Hepatocyte (in vitro differentiated cells): ENCODE results near the gene TEAD3. TPM values are rescaled to one million over a fixed set of nuclear protein-coding genes. Genes with fewer than 3 reads are reported as not detected.
"Not testable (repeated sequence)": the region's sequence is repeated elsewhere in the genome, so short reads cannot be mapped to it uniquely, and the experiment has no call there.

Experiments used
- DNase-seq: peaks from one replicate; pipeline ENCODE4 v3.0.0-alpha.2; 2016; ENCODE audit warnings: low spot score
- H2AFZ ChIP-seq: fragments of 200-600 bp; sonication (generic); 2 replicates; pipeline ENCODE4 v1.6.0; 2016; ENCODE audit warnings: antibody characterized with exemption, mild to moderate bottlenecking
- H3K27ac ChIP-seq: fragments of 200-600 bp; sonication (generic); 2 replicates; pipeline ENCODE4 v1.5.1; 2016; ENCODE audit warnings: mild to moderate bottlenecking
- H3K27me3 ChIP-seq: fragments of 200-600 bp; sonication (generic); 2 replicates; pipeline ENCODE4 v1.6.1; 2016
- H3K36me3 ChIP-seq: fragments of 200-600 bp; sonication (generic); replicated peaks from 2 replicates; pipeline ENCODE4 v1.5.1; 2016; ENCODE audit warnings: low read depth; ENCODE audit not compliant: insufficient read depth
- H3K4me1 ChIP-seq: fragments of 200-600 bp; sonication (generic); 2 replicates; pipeline ENCODE4 v1.5.1; 2016; ENCODE audit warnings: mild to moderate bottlenecking, moderate library complexity; ENCODE audit not compliant: insufficient read depth
- H3K4me2 ChIP-seq: fragments of 200-600 bp; sonication (generic); 2 replicates; pipeline ENCODE4 v1.6.0; 2016
- H3K4me3 ChIP-seq: fragments of 200-600 bp; sonication (generic); 2 replicates; pipeline ENCODE4 v1.5.1; 2016; ENCODE audit warnings: mild to moderate bottlenecking
- H3K79me2 ChIP-seq: fragments of 200-600 bp; sonication (generic); 2 replicates; pipeline ENCODE4 v1.6.0; 2017; ENCODE audit warnings: mild to moderate bottlenecking
- H3K9me2 ChIP-seq: fragments of 200-600 bp; sonication (generic); replicated peaks from 2 replicates; pipeline ENCODE4 v1.6.0; 2017; ENCODE audit warnings: mild to moderate bottlenecking; ENCODE audit not compliant: insufficient read depth
- H3K9me3 ChIP-seq: fragments of 200-600 bp; sonication (generic); 2 replicates; pipeline ENCODE4 v1.5.1; 2016; ENCODE audit warnings: low read depth, mild to moderate bottlenecking
- H4K20me1 ChIP-seq: fragments of 200-600 bp; sonication (generic); 2 replicates; pipeline ENCODE4 v1.6.0; 2016; ENCODE audit warnings: mild to moderate bottlenecking; ENCODE audit not compliant: insufficient read depth, poor library complexity, severe bottlenecking
- CTCF ChIP-seq: fragments of 200-600 bp; sonication (generic); IDR thresholded peaks from 2 replicates; pipeline ENCODE4 v1.5.1; 2016; ENCODE audit warnings: antibody characterized with exemption, mild to moderate bottlenecking; ENCODE audit not compliant: poor library complexity
- EZH2 ChIP-seq: fragments of 200-600 bp; sonication (generic); IDR thresholded peaks from 2 replicates; pipeline ENCODE4 v1.6.1; 2016; ENCODE audit warnings: antibody characterized with exemption, mild to moderate bottlenecking, borderline replicate concordance
- EZH2phosphoT487 ChIP-seq: fragments of 200-600 bp; sonication (generic); IDR thresholded peaks from one replicate; pipeline ENCODE4 v1.6.1; 2018; ENCODE audit warnings: antibody characterized with exemption, mild to moderate bottlenecking, low read depth, moderate library complexity; ENCODE audit not compliant: unreplicated experiment, severe bottlenecking
- WGBS: methylation state at CpG from one replicate; pipeline ENCODE4 v1.1.6; 2016; ENCODE audit warnings: low lambda C conversion rate; ENCODE audit errors: missing lambda C conversion rate; 5-methylcytosine and 5-hydroxymethylcytosine counted together
- polyA plus RNA-seq: library from polyadenylated mRNA; unstranded; fragments of >200 nt; fragmentation: Nextera tagmentation; extraction: Ambion mirVana; gene quantifications from 2 replicates; pipeline ENCODE4 v1.2.1, GENCODE V29; 2016
- total RNA-seq: library from RNA; depleted of rRNA; stranded (reverse); fragments of >200 nt; gene quantifications from 2 replicates; pipeline ENCODE4 v1.2.3, GENCODE V29; 2014

Gene TEAD3
- total and polyA plus RNA-seq, 2 experiments from 2014 or later: 26.3 to 33.0 TPM

- no peak overlapping the region for H2AFZ ChIP-seq
- no peaks in the 10 kb centered on the region for H3K9me2 ChIP-seq
- DNase-seq: no peak
- no peaks in the 10 kb centered on the region for H3K79me2 ChIP-seq
- H4K20me1 ChIP-seq: no peaks in the 10 kb centered on the region
- H3K27ac ChIP-seq: no peak overlapping the region
- H3K4me2 ChIP-seq: no peak overlapping the region
- H3K27me3 ChIP-seq: no peaks in the 10 kb centered on the region
- no peaks in the 10 kb centered on the region for H3K9me3 ChIP-seq
- WGBS: 84% methylated on average over 8 of the region's 8 CpGs
- H3K4me3 ChIP-seq: no peak overlapping the region
- H3K36me3 ChIP-seq: no peaks in the 10 kb centered on the region
- peaks cover 4% of the 10 kb centered on the region for H3K4me1 ChIP-seq
- TF ChIP-seq EZH2: no peak
- no peak for TF ChIP-seq EZH2phosphoT487
Observed at GRCh38 chr6:35436071-35436857, 60.6 kb downstream of the TEAD3 start.

GRCh38 chr6:35435074-35435837 lies 61.6 kb downstream of the TEAD3 start:
- WGBS: 83% methylated on average over 16 of the region's 16 CpGs
- no peaks in the 10 kb centered on the region for H3K9me2 ChIP-seq
- H3K4me3 ChIP-seq: no peak overlapping the region
- H2AFZ ChIP-seq: no peak overlapping the region
- peaks cover 7% of the 10 kb centered on the region for H3K4me1 ChIP-seq
- H3K4me2 ChIP-seq: no peak overlapping the region
- H3K79me2 ChIP-seq: no peaks in the 10 kb centered on the region
- H3K27me3 ChIP-seq: no peaks in the 10 kb centered on the region
- H3K9me3 ChIP-seq: no peaks in the 10 kb centered on the region
- no peaks in the 10 kb centered on the region for H4K20me1 ChIP-seq
- no peak for TF ChIP-seq EZH2phosphoT487
- TF ChIP-seq EZH2: no peak
- TF ChIP-seq CTCF: no peak
- no peaks in the 10 kb centered on the region for H3K36me3 ChIP-seq
- no peak overlapping the region for H3K27ac ChIP-seq
- no peak for DNase-seq

GRCh38 chr6:35432702-35433101 lies 64.2 kb downstream of the TEAD3 start:
- H2AFZ ChIP-seq, H3K79me2 ChIP-seq, DNase-seq, H3K27me3 ChIP-seq, H3K4me2 ChIP-seq, H3K36me3 ChIP-seq, H3K4me3 ChIP-seq, H3K9me3 ChIP-seq, H4K20me1 ChIP-seq, H3K27ac ChIP-seq, H3K9me2 ChIP-seq: not testable (repeated sequence)
- WGBS: 74% methylated on average over 3 of the region's 3 CpGs
- peaks cover 33% of the 10 kb centered on the region for H3K4me1 ChIP-seq

- Histone ChIP-seq H2AFZ (no peak overlapping the region), H3K4me3 (no peak overlapping the region), H3K36me3 (no peaks in the 10 kb centered on the region), H4K20me1 (no peaks in the 10 kb centered on the region), H3K27me3 (no peaks in the 10 kb centered on the region), H3K9me2 (no peaks in the 10 kb centered on the region), H3K4me1 (peaks cover 37% of the 10 kb centered on the region), H3K27ac (no peak overlapping the region), H3K79me2 (no peaks in the 10 kb centered on the region), H3K4me2 (no peak overlapping the region), H3K9me3 (no peaks in the 10 kb centered on the region)
- no peak for DNase-seq
- 79% methylated on average over 4 of the region's 4 CpGs for WGBS
- no peak for TF ChIP-seq EZH2
- no peak for TF ChIP-seq CTCF
- TF ChIP-seq EZH2phosphoT487: no peak
Observed at GRCh38 chr6:35432291-35432690, 64.6 kb downstream of the TEAD3 start.
